ENCODE measurements around the gene ADAM15.

The ADAM15 gene

DNA sequence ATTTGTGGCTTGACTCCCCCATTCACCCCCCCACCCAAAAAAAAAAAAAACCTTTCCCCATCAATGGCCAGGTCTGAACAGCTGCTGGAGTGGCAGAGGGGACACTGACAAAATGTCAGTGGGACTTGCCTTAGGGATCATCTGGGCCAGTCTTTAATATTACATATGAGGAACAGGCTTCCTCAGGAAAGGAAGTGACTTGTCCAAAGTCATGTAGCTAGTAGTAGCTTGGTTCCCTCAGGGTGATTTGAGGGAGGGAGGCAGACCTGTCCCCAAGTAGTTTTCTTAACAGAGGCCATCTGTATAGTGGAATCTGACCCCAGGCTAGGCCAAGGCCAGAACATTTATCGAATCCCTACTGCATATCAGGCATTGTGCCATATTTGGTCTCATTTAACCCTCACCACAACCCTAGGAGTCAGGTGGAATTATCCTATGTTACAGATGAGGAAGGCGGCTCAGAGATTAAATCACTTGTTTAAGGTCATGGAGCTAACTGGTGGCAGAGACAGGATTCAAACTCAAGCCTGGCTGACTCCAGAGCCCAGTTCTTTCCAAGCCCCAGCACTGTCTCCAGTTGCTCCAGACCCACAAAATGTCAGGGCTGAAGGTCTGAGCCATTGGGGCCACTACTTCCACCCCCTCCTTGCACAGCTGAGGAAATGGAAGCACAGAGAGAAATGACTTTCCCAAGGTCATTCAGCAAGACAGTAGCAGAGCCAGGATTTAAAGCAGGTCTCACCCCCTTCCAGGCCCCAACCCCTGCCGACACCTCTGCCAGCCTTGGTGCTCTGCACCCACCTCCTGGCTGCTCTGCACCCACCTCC, 38.1 kb upstream of the ADAM15 start:
- DNase-seq: no peak

DNA sequence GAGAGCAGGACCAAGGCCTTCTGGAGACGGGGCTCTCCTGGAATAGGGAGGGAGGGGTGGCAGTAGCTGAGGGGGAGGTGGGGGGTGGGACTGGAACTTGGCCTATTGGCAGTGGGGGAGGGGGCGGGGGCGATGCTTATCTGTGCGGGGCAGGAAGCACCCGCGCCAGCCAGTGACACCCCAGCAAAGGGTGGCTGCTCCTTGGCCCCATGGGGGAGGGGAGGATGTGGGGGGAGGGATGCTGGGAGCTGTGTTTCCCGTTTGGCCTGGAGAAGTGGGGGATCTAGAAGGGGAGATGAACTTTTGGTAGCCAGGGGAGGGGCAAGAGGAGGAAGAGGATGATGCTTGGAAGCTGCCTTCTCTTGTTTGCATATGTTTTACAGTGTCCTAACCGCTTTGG, 37.5 kb upstream of the ADAM15 start:
- no peak for DNase-seq

DNA sequence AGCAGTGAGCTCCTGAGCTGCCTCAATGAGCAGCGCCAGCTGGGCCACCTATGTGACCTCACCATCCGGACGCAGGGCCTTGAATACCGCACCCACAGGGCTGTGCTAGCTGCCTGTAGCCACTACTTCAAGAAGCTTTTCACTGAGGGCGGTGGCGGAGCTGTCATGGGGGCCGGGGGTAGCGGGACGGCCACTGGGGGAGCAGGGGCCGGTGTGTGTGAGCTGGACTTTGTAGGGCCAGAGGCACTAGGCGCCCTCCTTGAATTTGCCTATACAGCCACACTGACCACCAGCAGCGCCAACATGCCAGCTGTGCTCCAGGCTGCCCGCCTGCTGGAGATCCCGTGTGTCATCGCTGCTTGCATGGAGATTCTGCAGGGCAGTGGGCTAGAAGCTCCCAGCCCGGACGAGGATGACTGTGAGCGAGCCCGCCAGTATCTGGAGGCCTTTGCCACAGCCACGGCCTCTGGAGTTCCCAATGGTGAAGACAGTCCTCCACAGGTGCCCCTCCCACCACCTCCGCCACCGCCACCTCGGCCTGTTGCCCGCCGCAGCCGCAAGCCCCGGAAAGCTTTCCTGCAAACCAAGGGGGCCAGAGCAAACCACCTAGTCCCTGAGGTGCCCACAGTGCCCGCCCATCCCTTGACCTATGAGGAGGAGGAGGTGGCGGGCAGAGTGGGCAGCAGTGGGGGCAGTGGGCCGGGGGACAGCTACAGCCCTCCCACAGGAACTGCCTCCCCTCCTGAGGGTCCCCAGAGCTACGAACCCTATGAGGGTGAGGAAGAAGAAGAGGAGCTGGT, 36.2 kb upstream of the ADAM15 start:
- no peak for DNase-seq

DNA sequence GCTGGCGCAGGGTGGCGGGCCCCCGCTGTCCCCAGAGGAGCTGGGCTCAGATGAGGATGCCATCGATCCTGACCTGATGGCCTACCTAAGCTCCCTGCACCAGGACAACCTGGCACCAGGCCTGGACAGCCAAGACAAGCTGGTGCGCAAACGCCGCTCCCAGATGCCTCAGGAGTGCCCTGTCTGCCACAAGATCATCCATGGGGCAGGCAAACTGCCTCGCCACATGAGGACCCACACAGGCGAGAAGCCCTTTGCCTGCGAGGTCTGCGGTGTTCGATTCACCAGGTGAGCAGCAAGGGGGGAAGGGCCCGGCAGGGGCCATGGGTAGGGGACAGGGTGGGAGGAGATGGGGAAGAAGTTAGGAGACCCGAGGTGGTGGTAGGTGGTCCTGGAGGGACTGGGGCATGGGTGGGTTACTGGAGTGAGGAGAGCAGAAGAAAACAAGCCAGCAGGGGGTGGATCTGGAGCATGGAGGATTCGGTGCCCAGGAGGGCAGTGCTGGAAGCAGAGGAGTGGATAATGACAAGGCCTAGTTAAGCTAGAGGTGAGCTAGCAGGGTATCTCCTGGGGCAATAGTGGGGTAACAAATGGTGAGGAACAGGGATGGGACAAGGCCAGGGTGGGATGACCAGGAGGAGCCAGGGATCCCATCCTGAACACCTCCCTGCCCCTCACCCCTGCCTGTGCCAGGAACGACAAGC, 35.4 kb upstream of the ADAM15 start:
- no peak for DNase-seq

GRCh38 chr1:155016231-155016831, 34.8 kb upstream of the ADAM15 start:
- DNase-seq: no peak

DNA sequence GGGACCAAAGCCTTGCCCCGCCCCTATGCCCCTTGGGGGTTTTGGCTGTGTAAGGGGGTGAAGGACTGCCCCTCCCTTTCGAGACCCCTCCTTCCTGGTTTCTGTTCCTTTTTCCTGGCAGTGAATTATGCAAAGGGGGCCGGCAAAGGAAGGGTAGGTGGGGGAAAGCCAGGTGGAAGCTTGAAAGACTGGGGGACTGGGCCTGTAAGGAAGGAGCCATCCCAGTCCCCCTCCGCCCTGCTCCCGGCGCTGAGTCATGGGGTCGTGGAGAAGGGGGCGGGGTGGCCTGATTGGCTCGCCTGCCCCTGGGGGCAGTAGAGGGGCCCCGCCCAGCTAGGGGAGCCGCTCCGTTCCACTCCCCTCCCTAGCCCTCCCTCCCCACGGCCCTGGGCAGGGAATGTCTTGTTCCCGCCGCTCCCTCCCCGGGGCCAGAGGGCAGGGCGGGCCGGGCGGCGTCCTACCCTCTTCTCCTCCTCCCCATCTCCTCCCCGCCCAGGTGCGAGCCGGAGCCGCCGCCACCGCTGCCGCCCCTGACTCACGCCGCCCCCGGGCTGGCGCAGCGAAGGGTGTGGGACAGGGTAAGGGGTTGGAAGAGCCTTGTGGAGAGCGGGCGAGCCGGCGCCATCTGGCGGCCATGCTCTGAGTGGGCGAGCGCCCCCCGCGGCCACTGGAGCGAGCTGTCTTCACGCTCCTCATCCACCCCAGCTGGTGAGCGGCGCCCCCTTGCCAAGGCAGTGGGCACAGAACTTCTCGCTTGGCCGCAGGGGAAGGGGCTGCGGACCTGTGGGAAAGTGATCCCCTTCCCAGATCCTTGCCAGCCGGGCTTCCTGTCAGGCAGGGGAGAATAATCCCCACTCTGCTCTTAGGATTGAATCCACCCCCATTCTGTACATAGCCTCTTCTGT, 33.8 kb upstream of the ADAM15 start:
- DNase-seq: peak; percentile 83

DNA sequence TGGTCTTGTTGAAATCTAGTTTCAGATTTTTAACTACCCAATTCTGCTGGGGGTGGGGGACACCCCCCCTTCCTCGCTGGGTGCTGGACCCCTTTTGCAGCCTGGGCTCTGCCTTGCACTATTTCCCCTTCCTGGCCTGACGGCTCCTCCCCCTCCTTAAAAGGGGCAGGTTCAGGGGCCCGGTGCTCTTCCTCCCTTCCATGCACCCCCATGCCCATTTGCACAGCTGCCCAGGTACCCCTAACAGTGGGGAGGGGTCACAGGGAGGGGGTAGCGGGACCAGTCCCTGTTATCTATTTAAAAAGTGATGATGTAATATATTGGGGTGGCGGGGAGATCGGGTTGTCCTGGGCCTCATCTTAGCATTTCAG, 33.2 kb upstream of the ADAM15 start:
- DNase-seq: no peak

DNA sequence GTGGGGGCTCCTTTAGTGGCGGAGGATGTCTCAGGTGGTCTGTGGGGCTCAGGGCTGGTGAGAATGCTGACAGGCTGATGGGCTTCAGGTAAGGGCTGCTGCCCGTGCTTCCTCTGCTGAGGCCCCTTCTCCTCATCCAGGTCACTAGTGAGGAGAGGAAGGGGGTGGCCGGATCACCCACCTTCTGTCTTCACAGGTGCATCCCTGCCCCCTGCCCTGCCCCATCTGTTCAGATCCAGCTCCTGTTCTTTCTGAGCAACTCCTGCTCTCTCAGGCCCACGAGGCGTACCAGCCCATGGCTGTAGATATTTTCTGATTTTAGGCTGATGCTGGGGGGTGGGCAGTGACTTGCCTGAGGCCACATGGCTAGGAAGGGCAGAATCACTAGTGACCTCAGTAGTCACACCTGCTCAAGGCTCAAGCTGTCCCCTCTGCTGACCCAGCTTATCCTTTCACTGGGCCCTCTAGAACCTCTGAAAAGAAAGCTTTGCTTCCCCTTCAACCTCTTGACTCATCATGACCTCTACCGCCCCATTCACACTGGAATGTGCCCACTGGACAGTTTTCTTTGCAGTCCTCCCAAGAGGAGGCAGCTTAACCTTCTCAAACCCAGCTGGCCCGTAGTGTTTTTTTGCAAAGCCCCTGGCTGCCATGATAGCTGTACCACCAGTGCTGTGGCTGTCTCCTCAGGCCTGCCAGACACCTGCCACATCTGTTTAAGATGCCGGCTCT, 32.3 kb upstream of the ADAM15 start:
- DNase-seq: no peak

DNA sequence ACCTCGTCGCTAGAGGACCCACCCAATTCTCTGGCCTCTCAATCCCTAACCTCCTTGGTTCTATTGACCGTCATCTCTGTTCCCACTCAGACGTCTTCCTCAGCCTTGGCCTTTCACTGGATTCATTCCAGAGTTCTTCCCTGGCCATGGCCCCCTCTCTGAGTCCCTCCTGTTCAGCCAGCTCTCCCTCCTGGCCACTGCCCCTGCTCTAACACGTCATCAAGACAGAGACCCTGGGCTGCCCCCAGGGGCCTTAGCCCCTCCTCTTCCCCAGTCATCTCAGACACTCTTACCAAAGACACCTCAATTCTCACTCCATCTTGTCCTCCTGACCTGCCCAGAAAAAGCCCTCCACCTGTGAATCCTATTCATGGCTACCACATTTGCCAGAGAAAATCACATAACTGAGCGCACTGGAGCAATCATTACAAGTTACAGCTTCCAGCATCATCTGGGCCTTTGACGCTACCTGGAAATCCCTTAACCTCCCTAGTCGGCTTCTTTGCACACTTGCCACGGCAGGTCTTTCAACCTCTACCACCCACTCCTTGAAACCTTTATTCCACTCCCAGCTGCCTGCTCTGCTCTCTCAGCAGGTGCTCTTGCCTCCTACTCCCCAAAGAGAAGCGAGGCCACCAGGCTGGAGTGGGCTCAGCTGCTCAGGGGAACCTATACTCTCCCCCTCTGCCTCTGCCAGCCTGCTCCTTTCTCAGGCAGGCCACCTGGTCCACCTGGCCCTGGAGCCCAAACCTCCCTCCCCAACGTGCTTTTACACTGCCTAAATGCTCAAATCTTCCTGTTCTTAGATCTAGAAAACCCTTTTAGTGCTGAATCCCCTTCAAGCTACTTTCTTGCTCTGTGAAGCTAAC, 31.5 kb upstream of the ADAM15 start:
- no peak for DNase-seq

GRCh38 chr1:155022136-155022926, 28.8 kb upstream of the ADAM15 start:
- no peak for DNase-seq

DNA sequence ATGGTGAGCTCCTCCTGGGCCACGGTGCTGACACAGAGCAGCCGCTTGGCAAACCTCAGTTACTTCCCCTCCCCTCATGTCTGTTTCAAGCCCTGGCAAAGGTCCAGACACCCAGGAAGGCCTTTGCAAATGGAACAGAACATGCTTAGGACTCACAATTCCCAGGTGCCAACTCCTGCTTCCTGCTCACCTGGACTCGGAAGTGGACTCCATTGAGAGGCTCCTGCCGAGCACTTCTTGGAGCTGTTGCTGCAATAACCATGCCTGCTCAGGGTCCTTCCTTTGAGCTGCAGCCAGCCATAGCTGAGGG, 28.2 kb upstream of the ADAM15 start:
- no peak for DNase-seq

GRCh38 chr1:155023627-155024026, 27.5 kb upstream of the ADAM15 start:
- no peak for DNase-seq

GRCh38 chr1:155024315-155024714, 26.8 kb upstream of the ADAM15 start:
- no peak for DNase-seq

- no peak for DNase-seq
Measured at GRCh38 chr1:155026154-155026553, 25.0 kb upstream of the ADAM15 start.

GRCh38 chr1:155026588-155026987, 24.5 kb upstream of the ADAM15 start:
- no peak for DNase-seq

DNA sequence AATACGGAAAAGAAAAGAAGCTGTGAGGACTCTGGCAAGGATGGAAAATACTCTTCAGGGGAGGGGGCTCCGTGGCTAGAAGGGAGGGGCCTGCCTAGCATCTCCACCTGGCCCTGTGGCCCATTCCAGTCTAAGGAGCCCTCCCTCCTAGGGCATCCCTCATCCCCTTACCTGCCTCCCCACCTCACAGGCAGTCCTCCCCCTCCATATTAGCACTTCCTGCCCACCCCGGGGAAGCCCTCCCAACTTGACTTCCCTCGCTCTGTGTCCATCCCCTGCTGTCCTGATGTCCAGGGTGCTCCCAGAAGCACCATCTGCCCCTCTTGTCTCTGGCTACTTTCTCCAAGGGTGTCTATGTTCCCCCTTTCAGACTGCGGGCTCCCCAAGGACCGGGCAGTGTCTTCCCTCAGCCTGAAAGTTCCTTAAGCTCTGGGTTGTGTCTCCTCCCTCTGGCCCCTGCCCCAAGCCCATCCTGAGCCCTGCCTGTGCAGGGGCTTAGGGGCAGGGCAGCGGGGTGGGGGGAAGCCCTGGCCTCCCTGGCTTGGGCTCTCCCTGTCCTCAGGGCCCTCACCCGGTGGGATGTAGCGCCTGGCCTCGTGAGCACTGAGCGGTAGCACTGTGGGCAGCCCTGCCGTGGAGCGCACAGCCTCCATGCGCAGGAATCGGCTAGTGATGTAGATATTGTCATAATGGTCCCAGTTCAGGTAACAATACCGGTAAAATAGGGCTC, 21.4 kb upstream of the ADAM15 start:
- no peak for DNase-seq

DNA sequence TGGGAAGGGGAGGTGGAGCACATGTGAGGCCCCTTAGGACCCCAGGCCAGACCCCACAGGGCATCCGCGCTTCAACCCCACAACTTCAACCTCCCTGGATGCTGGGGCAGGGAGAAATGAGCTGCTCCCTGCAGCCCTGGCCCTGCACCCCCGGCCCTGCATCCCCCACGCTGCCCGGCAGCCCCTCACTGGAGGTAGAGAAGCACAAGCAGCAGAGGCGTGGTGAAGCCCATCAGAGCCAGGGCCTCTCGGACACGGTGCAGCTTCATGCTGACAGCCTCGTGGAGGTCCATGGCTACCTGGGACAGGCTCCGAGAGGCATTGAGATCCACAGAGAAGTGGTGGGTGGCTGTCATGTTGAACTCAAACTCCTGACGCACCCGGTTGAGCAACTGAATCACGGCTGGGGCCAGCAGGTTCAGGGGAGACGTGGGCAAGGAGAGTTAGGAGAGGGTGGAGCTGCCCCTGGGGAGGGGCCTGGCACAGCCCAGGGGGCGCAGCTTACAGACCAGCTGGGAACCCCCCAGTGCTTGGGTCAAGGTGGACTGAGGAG, 20.8 kb upstream of the ADAM15 start:
- DNase-seq: no peak

GRCh38 chr1:155030899-155031298, 20.2 kb upstream of the ADAM15 start:
- DNase-seq: no peak
